ENCODE data around the gene C19orf33. TPM values are rescaled to one million over a fixed set of nuclear protein-coding genes. Genes with fewer than 3 reads are reported as not detected.

The C19orf33 gene
- total and polyA plus RNA-seq, 7 donors, result 3.4 to 7.1 (median 3.7) TPM; not detected in 2

DNA sequence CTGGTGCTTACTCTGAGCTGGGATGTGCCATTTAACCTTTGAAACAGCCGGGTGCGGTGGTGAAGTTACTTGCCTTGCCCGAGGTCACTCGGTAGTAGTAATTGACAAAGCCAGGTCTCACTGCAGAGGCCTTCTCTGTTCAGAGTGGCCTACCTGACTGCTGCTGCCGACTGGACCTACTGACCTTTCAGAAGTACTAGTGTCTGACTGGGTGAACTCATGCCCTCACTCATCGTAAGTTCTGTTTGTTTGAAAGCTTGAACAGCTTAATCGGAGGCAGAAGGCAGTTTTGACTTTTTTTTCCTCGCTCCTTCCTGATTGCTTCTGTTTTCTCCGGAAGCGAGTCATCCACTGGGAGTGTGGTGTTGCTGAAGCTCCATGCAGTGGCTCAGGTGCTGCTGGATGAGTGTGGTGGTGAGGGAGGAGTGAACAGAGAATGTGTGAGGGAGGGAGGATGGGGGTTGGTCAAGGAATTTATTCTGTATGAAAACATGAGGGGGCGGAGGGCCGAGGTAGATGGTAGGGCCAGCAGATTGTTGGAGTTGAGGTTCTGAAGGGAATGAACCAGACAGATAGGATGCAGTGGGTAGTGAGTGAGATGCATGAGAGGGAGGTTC lies 37.0 kb upstream of the C19orf33 start:
- no peak for TF ChIP-seq CTCF (IDR thresholded peaks at IDR 0.05)
- no peak for ATAC-seq

GRCh38 chr19:38267761-38268483 lies 36.1 kb upstream of the C19orf33 start:
- Histone ChIP-seq H3K4me1 (peaks cover 8% of the 10 kb centered on the region), H3K27me3 (ENCODE audit: insufficient read depth in 3 of 3, low read length in 2 of 3) (peaks cover 0 to 19% (median 7%) of the 10 kb centered on the region in 3 donors), H3K9me3 (no peaks in the 10 kb centered on the region), H3K27ac (no peak overlapping the region), H3K36me3 (ENCODE audit: insufficient read depth in 1 of 2, low read depth in 1 of 2) (no peaks in the 10 kb centered on the region), H3K4me3 (no peak overlapping the region)
- no peak for ATAC-seq
- intact Hi-C loops (cut with DNase I), result no loop called here
- no peak for TF ChIP-seq CTCF (IDR thresholded peaks at IDR 0.05)
- DNase-seq, result no peak
- WGBS, 3 donors, result 73 to 81% (median 78%) methylated on average over 12 of the region's 12 CpGs

More for the DNA sequence above, 37.0 kb upstream of the C19orf33 start:
- Histone ChIP-seq H3K4me3 (no peak overlapping the region), H3K4me1 (peaks cover 8% of the 10 kb centered on the region), H3K27me3 (ENCODE audit: insufficient read depth in 3 of 3, low read length in 2 of 3) (peaks cover 0 to 22% (median 7%) of the 10 kb centered on the region in 3 donors), H3K27ac (no peak overlapping the region), H3K36me3 (ENCODE audit: insufficient read depth in 1 of 2, low read depth in 1 of 2) (no peaks in the 10 kb centered on the region), H3K9me3 (no peaks in the 10 kb centered on the region)
- WGBS, 3 donors, result 82 to 88% (median 87%) methylated on average over 12 of the region's 12 CpGs
- DNase-seq, result no peak
- intact Hi-C loops (cut with DNase I), result no loop called here

DNA sequence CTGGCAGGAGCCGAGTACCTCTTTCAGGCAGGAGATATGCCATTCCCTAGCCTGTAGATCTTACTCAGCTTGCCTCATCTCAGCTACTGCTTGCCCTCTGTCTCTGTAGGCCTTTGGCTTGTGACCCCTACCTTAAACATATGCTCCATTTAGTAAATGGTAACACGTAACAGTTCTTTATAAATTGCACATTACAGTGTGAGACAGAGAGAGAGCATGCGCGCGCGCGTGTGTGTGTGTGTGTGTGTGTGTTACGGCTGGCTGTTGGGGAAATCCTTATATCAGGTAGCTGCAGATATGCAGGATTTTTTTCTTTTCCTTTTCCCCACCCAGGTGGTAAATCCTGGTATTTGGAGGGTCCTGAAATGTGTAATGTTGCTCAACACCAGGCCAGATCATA lies 35.5 kb upstream of the C19orf33 start:
- ATAC-seq (no peak), DNase-seq (no peak)
- TF ChIP-seq CTCF (IDR thresholded peaks at IDR 0.05), result no peak
- WGBS, 3 donors, result 74 to 93% (median 81%) methylated on average over 8 of the region's 8 CpGs
- no peaks in the 10 kb centered on the region for H3K9me3 ChIP-seq
- peaks cover 0 to 12% (median 7%) of the 10 kb centered on the region in 3 donors for H3K27me3 ChIP-seq (ENCODE audit: insufficient read depth in 3 of 3, low read length in 2 of 3)
- H3K4me1 ChIP-seq, result peaks cover 8% of the 10 kb centered on the region
- no peaks in the 10 kb centered on the region for H3K36me3 ChIP-seq (ENCODE audit: insufficient read depth in 1 of 2, low read depth in 1 of 2)
- intact Hi-C loops (cut with DNase I), result no loop called here
- H3K4me3 ChIP-seq, result no peak overlapping the region
- H3K27ac ChIP-seq, result no peak overlapping the region

- no peak for TF ChIP-seq CTCF (IDR thresholded peaks at IDR 0.05)
- Histone ChIP-seq H3K27ac (no peak overlapping the region), H3K4me3 (no peak overlapping the region), H3K36me3 (ENCODE audit: insufficient read depth in 1 of 2, low read depth in 1 of 2) (no peaks in the 10 kb centered on the region), H3K4me1 (no peaks in the 10 kb centered on the region), H3K27me3 (ENCODE audit: insufficient read depth in 3 of 3, low read length in 2 of 3) (no peaks in the 10 kb centered on the region), H3K9me3 (no peaks in the 10 kb centered on the region)
- intact Hi-C loops (cut with DNase I), result no loop called here
- ATAC-seq (no peak), DNase-seq (no peak)
- 29 to 47% (median 42%) methylated on average over 5 of the region's 5 CpGs for WGBS, 3 donors
Measured at GRCh38 chr19:38270587-38271167, 33.4 kb upstream of the C19orf33 start.

All from psoas muscle (tissue), 8 donors.